BE2C (cell line): Measurements from ENCODE around the gene NOS1AP.

ENCODE experiments used
- DNase-seq: peaks from one replicate; pipeline ENCODE4 v3.0.0-alpha.2; 2020
- H3K27me3 ChIP-seq: fragments of 250-450 bp; sonication (Bioruptor Pico); 2 replicates; pipeline ENCODE4 v1.5.1; 2020; ENCODE audit warnings: mild to moderate bottlenecking
- H3K36me3 ChIP-seq: fragments of 250-450 bp; sonication (Bioruptor Pico); 2 replicates; pipeline ENCODE4 v1.5.1; 2020; ENCODE audit warnings: mild to moderate bottlenecking
- H3K4me1 ChIP-seq: fragments of 250-450 bp; sonication (Bioruptor Pico); 2 replicates; pipeline ENCODE4 v1.5.1; 2020
- H3K4me3 ChIP-seq: 2 replicates; pipeline ENCODE4 v1.5.1; 2011; ENCODE audit warnings: low read depth, low read length
- H3K9me3 ChIP-seq: fragments of 250-450 bp; sonication (Bioruptor Pico); 2 replicates; pipeline ENCODE4 v1.5.1; 2020
- TF ChIP-seq, protein P1 (sequence below): IDR thresholded peaks from 2 replicates; pipeline ENCODE4 v1.5.1; 2012; ENCODE audit warnings: mild to moderate bottlenecking, low read depth, low read length

The NOS1AP gene

GRCh38 chr1:162213281-162213912 lies 143.9 kb downstream of the NOS1AP start:
- Histone ChIP-seq H3K9me3 (no peaks in the 10 kb centered on the region), H3K36me3 (no peaks in the 10 kb centered on the region), H3K4me1 (no peaks in the 10 kb centered on the region), H3K4me3 (no peak overlapping the region), H3K27me3 (no peaks in the 10 kb centered on the region)
- no peak for DNase-seq
- TF ChIP-seq, protein P1, sequence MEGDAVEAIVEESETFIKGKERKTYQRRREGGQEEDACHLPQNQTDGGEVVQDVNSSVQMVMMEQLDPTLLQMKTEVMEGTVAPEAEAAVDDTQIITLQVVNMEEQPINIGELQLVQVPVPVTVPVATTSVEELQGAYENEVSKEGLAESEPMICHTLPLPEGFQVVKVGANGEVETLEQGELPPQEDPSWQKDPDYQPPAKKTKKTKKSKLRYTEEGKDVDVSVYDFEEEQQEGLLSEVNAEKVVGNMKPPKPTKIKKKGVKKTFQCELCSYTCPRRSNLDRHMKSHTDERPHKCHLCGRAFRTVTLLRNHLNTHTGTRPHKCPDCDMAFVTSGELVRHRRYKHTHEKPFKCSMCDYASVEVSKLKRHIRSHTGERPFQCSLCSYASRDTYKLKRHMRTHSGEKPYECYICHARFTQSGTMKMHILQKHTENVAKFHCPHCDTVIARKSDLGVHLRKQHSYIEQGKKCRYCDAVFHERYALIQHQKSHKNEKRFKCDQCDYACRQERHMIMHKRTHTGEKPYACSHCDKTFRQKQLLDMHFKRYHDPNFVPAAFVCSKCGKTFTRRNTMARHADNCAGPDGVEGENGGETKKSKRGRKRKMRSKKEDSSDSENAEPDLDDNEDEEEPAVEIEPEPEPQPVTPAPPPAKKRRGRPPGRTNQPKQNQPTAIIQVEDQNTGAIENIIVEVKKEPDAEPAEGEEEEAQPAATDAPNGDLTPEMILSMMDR = no peak

GRCh38 chr1:162214202-162214601 lies 144.7 kb downstream of the NOS1AP start:
- H3K27me3 ChIP-seq = no peaks in the 10 kb centered on the region
- TF ChIP-seq, protein P1 = no peak
- no peaks in the 10 kb centered on the region for H3K9me3 ChIP-seq
- DNase-seq = no peak
- no peaks in the 10 kb centered on the region for H3K36me3 ChIP-seq
- no peak overlapping the region for H3K4me3 ChIP-seq
- H3K4me1 ChIP-seq = no peaks in the 10 kb centered on the region

- TF ChIP-seq, protein P1 = no peak
- Histone ChIP-seq H3K36me3 (no peaks in the 10 kb centered on the region), H3K4me3 (no peak overlapping the region), H3K27me3 (no peaks in the 10 kb centered on the region), H3K9me3 (no peaks in the 10 kb centered on the region), H3K4me1 (no peaks in the 10 kb centered on the region)
- DNase-seq = no peak
Measured at GRCh38 chr1:162215902-162216301, 146.4 kb downstream of the NOS1AP start.

DNA sequence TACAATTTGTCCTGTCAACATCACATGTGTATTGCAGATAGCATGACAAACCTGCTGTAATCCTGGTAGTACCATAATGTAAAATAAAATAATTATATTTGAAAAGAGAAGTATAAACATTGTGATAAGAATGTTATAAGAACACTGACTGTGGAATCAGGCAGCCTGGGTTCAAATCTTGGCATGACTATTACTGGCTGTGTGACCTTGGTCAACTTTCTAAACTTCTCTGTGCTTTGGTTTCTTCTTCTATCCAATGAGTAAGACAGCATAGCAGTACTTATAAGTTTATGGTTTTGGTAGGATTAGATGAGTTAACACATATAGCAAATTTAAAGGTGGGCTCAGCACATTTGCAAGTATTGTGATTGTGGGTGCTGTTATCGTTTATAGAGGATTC lies 147.1 kb downstream of the NOS1AP start:
- Histone ChIP-seq H3K27me3 (no peaks in the 10 kb centered on the region), H3K4me1 (no peaks in the 10 kb centered on the region), H3K4me3 (no peak overlapping the region), H3K9me3 (no peaks in the 10 kb centered on the region), H3K36me3 (no peaks in the 10 kb centered on the region)
- no peak for DNase-seq
- TF ChIP-seq, protein P1 = no peak

DNA sequence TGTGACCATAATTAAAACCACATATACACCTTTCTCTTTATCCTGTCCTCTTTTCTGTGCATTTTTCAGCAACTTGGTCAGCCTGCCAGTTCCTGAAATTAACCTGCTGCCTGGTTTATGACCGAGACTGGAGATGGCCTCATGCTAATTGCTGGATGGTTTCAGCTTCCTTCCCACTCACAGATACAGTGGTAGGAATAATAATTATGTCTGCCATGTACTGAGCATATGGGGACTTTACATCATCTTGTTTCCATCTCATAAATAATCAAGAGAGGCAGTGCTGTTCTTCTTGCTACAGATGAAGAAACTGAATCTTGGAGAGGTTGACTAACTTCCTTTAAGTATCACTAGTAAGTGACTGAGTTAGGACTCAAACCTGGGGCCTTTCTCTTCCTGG lies 148.2 kb downstream of the NOS1AP start:
- Histone ChIP-seq H3K4me1 (no peaks in the 10 kb centered on the region), H3K4me3 (no peak overlapping the region), H3K27me3 (no peaks in the 10 kb centered on the region; the same call in 1 of the 2 replicates), H3K9me3 (no peaks in the 10 kb centered on the region), H3K36me3 (no peaks in the 10 kb centered on the region)
- TF ChIP-seq, protein P1 = no peak
- no peak for DNase-seq

GRCh38 chr1:162218546-162218945 lies 149.1 kb downstream of the NOS1AP start:
- Histone ChIP-seq H3K4me3 (no peak overlapping the region), H3K9me3 (no peaks in the 10 kb centered on the region), H3K27me3 (no peaks in the 10 kb centered on the region; the same call in 1 of the 2 replicates), H3K4me1 (no peaks in the 10 kb centered on the region), H3K36me3 (no peaks in the 10 kb centered on the region)
- DNase-seq = no peak
- TF ChIP-seq, protein P1 = no peak
